Measurements from ENCODE around the gene ASAP2. TPM values are rescaled to one million over a fixed set of nuclear protein-coding genes. Genes with fewer than 3 reads are reported as not detected.

The ASAP2 gene
- total and polyA plus RNA-seq, 4 experiments from 2014 or later: not detected

DNA sequence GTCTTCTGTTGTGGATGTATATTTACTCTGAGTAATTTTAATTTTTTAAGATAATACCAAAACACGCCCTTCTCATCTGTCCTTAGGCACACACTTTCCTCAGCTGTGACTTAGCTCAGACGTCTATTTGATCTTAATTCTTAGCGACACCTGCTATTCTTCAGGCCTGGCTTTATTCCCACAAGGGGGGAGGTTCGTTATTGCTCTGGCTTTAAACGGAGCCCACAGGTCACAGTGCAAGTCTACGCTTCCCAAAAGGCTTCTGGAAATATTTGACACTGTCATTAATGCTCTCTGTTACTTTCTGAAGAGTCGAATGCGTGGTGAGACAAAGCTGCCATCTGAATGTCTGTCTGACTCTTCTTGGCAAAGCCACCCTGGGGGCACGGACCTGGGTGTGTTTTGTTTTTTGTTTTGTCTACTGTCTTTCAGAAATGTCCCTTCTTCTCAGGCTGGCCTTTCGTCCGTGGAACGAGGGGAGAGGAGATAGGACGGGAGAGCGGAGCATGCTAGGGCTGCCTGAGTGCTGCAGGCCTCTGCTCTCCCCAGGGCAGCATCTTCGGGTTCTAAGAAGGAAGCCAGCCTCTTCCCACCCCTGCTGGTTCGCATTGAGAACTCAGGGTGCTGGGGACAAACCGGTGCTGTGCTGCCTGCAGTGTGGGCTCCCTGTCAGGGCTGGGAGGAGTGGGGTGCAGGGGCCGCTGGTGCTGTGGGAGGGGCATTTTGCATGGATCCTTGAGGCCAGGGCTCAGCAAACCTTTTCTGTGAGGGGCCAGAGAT is 61.9 kb downstream of the ASAP2 start:
- Histone ChIP-seq H3K9me3 (ENCODE audit: control insufficient read depth in 1 of 2, low read length in 2 of 2) (no peaks in the 10 kb centered on the region), H3K36me3 (ENCODE audit: insufficient read depth, low read length) (no peaks in the 10 kb centered on the region), H3K27ac (ENCODE audit: low read depth, low read length) (no peak overlapping the region), H3K4me1 (ENCODE audit: insufficient read depth, low read length) (no peaks in the 10 kb centered on the region), H3K4me3 (ENCODE audit: low read length in 2 of 2) (no peak overlapping the region), H3K27me3 (ENCODE audit: insufficient read depth, low read length) (no peaks in the 10 kb centered on the region)
- no peak overlapping the region for H3K27ac Mint-ChIP-seq
- DNase-seq: no peak
- H3K4me1 Mint-ChIP-seq: peaks cover 0 to 3% (median 0%) of the 10 kb centered on the region in 4 donors
- H3K4me3 Mint-ChIP-seq: no peak overlapping the region
- CTCF ChIA-PET (ENCODE audit: partially characterized antibody): no interaction called here
- peaks cover 0 to 13% (median 0%) of the 10 kb centered on the region in 8 donors for H3K9me3 Mint-ChIP-seq
- H3K36me3 Mint-ChIP-seq: no peaks in the 10 kb centered on the region
- POLR2A ChIA-PET (ENCODE audit: partially characterized antibody): no interaction called here
- H3K27me3 Mint-ChIP-seq: peaks cover 7 to 19% of the 10 kb centered on the region in 2 donors
- intact Hi-C loops (cut with micrococcal nuclease): no loop called here

DNA sequence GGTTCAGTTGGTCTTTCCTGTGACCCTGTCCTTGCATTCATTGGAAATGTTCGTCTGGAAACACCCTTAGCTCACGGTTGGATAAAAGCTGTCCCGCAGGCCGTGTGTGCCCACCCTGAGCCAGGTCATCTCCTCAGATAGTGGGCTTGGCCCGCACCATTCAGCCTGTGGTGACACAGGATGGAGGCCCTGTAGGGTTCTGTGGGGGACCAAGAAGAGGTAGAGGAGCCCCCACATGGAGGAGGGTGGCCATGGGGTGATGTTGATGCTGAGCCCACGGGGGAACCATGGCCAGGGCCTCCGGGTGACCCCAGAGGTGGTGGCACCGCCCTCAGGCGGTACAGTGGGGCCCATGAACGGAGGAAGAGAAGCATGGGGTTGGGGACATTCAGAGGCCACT is 62.7 kb downstream of the ASAP2 start:
- Histone ChIP-seq H3K27ac (ENCODE audit: low read depth, low read length) (no peak overlapping the region), H3K36me3 (ENCODE audit: insufficient read depth, low read length) (no peaks in the 10 kb centered on the region), H3K4me1 (ENCODE audit: insufficient read depth, low read length) (no peaks in the 10 kb centered on the region), H3K4me3 (ENCODE audit: low read length in 2 of 2) (no peak overlapping the region), H3K27me3 (ENCODE audit: insufficient read depth, low read length) (no peaks in the 10 kb centered on the region), H3K9me3 (ENCODE audit: control insufficient read depth in 1 of 2, low read length in 2 of 2) (no peaks in the 10 kb centered on the region)
- Mint-ChIP-seq H3K27ac (no peak overlapping the region), H3K9me3 (peaks cover 0 to 14% (median 0%) of the 10 kb centered on the region in 8 donors), H3K4me1 (no peaks in the 10 kb centered on the region), H3K4me3 (no peak overlapping the region), H3K36me3 (no peaks in the 10 kb centered on the region), H3K27me3 (peaks cover 7 to 19% of the 10 kb centered on the region in 2 donors)
- ChIA-PET CTCF (ENCODE audit: partially characterized antibody) (no interaction called here), POLR2A (ENCODE audit: partially characterized antibody) (no interaction called here)
- DNase-seq: no peak
- intact Hi-C loops (cut with micrococcal nuclease): no loop called here

DNA sequence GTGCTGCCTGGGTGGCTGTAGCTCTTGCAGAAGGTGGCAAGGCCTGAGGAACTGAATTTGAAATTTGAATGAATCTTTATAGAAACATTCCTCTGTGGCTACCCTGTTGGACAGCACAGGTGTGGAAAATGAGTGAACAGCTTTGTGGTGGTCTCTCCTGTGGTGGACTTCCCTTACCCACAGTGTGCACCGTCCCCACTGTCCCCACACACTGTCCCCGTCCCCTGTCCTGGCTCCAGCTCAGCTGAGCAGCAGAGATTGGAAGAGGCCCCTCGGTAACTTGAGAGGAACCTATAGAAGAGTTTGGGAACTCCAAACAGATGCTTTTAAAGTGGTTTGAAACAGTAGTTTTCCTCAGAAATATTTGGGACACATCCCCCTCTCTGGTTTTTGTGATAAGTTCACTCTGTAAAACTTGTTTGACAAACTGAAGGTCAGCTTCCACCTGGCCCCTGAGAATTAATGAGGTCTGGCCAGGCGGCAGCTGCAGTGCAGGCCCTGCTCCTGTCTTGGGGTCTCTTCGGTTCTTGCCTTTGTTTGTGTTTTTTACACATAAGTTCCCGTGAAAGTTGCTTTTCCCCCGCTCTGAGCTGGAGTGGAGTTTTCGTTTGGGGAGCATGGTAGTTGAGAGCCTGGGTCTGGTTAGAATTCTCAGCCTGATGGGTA is 63.2 kb downstream of the ASAP2 start:
- Mint-ChIP-seq H3K9me3 (peaks cover 0 to 14% (median 0%) of the 10 kb centered on the region in 8 donors), H3K36me3 (no peaks in the 10 kb centered on the region), H3K27ac (no peak overlapping the region), H3K27me3 (peaks cover 9 to 16% of the 10 kb centered on the region in 2 donors), H3K4me1 (no peaks in the 10 kb centered on the region), H3K4me3 (no peak overlapping the region)
- H3K9me3 ChIP-seq (ENCODE audit: control insufficient read depth in 1 of 2, low read length in 2 of 2): no peaks in the 10 kb centered on the region
- no peak for DNase-seq
- no peaks in the 10 kb centered on the region for H3K36me3 ChIP-seq (ENCODE audit: insufficient read depth, low read length)
- ChIA-PET POLR2A (ENCODE audit: partially characterized antibody) (no interaction called here), CTCF (ENCODE audit: partially characterized antibody) (no interaction called here)
- H3K4me1 ChIP-seq (ENCODE audit: insufficient read depth, low read length): no peaks in the 10 kb centered on the region
- H3K4me3 ChIP-seq (ENCODE audit: low read length in 2 of 2): no peak overlapping the region
- no peaks in the 10 kb centered on the region for H3K27me3 ChIP-seq (ENCODE audit: insufficient read depth, low read length)
- H3K27ac ChIP-seq (ENCODE audit: low read depth, low read length): no peak overlapping the region
- intact Hi-C loops (cut with micrococcal nuclease): no loop called here

DNA sequence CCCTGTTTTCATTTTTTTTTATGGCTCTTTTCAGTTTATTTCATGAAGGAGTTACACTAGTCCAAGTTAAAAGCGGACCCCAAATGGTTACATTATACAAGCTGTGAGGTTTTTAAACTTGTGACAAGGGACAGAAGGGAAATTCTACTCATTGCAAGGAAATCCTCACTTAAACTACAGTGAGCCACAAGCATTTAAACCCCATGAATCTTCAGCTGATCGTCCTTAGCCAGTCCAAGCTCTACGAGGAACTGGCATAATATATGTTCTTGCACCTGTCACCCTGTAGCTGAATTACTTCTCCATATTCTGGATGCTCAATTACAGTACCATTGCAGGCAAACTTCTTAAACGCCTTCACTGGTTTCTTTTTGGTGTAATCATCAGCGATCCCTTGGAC is 64.5 kb downstream of the ASAP2 start:
- no peaks in the 10 kb centered on the region for H3K4me1 Mint-ChIP-seq
- H3K27me3 Mint-ChIP-seq: peaks cover 9 to 16% of the 10 kb centered on the region in 2 donors
- no peaks in the 10 kb centered on the region for H3K27me3 ChIP-seq (ENCODE audit: insufficient read depth, low read length)
- no peak overlapping the region for H3K27ac Mint-ChIP-seq
- no peak for DNase-seq
- intact Hi-C loops (cut with micrococcal nuclease): no loop called here
- H3K9me3 Mint-ChIP-seq: peaks cover 0 to 14% (median 0%) of the 10 kb centered on the region in 8 donors
- no peaks in the 10 kb centered on the region for H3K36me3 ChIP-seq (ENCODE audit: insufficient read depth, low read length)
- H3K4me1 ChIP-seq (ENCODE audit: insufficient read depth, low read length): no peaks in the 10 kb centered on the region
- H3K27ac ChIP-seq (ENCODE audit: low read depth, low read length): no peak overlapping the region
- ChIA-PET CTCF (ENCODE audit: partially characterized antibody) (no interaction called here), POLR2A (ENCODE audit: partially characterized antibody) (no interaction called here)
- no peaks in the 10 kb centered on the region for H3K9me3 ChIP-seq (ENCODE audit: control insufficient read depth in 1 of 2, low read length in 2 of 2)
- H3K4me3 ChIP-seq (ENCODE audit: low read length in 2 of 2): no peak overlapping the region
- H3K36me3 Mint-ChIP-seq: no peaks in the 10 kb centered on the region
- H3K4me3 Mint-ChIP-seq: no peak overlapping the region

DNA sequence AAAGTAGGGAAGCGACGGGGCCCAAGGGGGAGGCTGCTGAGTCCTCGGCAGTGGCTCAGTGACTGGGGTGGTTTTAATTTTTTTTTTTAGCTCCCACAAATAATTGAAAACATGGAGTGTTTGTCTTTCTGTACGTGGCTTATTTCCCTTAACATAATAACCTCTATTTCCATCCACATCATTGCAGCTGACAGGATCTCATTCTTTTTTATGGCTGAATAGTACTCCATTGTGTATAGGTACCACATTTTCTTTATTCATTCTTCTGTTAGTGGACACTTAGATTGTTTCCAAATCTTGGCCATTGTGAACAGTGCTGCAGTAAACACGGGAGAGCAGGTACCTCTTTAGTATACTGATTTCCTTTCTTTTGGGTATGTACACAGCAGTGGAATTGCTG is 65.1 kb downstream of the ASAP2 start:
- Mint-ChIP-seq H3K4me3 (no peak overlapping the region), H3K27ac (no peak overlapping the region), H3K4me1 (no peaks in the 10 kb centered on the region), H3K36me3 (no peaks in the 10 kb centered on the region), H3K9me3 (peaks cover 0 to 14% (median 0%) of the 10 kb centered on the region in 8 donors), H3K27me3 (peaks cover 9 to 11% of the 10 kb centered on the region in 2 donors)
- no peak overlapping the region for H3K27ac ChIP-seq (ENCODE audit: low read depth, low read length)
- POLR2A ChIA-PET (ENCODE audit: partially characterized antibody): no interaction called here
- H3K36me3 ChIP-seq (ENCODE audit: insufficient read depth, low read length): no peaks in the 10 kb centered on the region
- H3K4me1 ChIP-seq (ENCODE audit: insufficient read depth, low read length): no peaks in the 10 kb centered on the region
- no peak overlapping the region for H3K4me3 ChIP-seq (ENCODE audit: low read length in 2 of 2)
- H3K9me3 ChIP-seq (ENCODE audit: control insufficient read depth in 1 of 2, low read length in 2 of 2): no peaks in the 10 kb centered on the region
- intact Hi-C loops (cut with micrococcal nuclease): no loop called here
- no peak for DNase-seq
- CTCF ChIA-PET (ENCODE audit: partially characterized antibody): no interaction called here
- no peaks in the 10 kb centered on the region for H3K27me3 ChIP-seq (ENCODE audit: insufficient read depth, low read length)

DNA sequence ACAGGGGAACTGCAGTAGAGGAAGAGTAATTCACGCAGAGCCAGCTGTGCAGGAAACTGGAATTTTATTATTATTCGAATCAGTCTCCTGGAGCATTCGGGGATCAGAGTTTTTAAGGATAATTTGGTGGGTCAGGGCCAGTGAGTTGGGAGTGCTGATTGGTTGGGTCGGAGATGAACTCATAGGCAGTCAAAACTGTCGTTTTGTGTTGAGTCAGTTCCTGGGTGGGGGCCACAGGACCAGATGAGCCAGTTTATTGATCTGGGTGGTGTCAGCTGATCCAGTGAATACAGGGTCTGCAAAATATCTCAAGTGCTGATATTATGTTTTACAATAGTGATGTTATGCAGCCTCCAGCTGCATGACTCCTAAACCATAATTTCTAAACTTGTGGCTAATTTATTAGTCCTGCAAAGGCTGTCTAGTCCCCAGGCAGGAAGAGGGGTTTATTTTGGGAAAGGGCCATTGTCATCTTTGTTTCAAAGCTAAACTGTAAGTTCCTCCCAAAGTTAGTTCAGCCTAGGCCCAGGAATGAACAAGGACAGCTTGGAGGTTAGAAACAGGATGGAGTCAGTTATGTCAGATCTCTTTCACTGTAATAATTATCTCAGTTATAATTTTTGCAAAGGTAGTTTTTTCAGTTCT is 67.0 kb downstream of the ASAP2 start:
- Mint-ChIP-seq H3K27ac (no peak overlapping the region), H3K4me1 (no peaks in the 10 kb centered on the region), H3K27me3 (peaks cover 14 to 18% of the 10 kb centered on the region in 2 donors), H3K36me3 (no peaks in the 10 kb centered on the region), H3K9me3 (peaks cover 0 to 14% (median 0%) of the 10 kb centered on the region in 8 donors), H3K4me3 (no peak overlapping the region)
- Histone ChIP-seq H3K27ac (ENCODE audit: low read depth, low read length) (no peak overlapping the region), H3K9me3 (ENCODE audit: control insufficient read depth in 1 of 2, low read length in 2 of 2) (no peaks in the 10 kb centered on the region), H3K4me1 (ENCODE audit: insufficient read depth, low read length) (no peaks in the 10 kb centered on the region), H3K36me3 (ENCODE audit: insufficient read depth, low read length) (no peaks in the 10 kb centered on the region), H3K27me3 (ENCODE audit: insufficient read depth, low read length) (no peaks in the 10 kb centered on the region), H3K4me3 (ENCODE audit: low read length in 2 of 2) (no peak overlapping the region)
- intact Hi-C loops (cut with micrococcal nuclease): no loop called here
- CTCF ChIA-PET (ENCODE audit: partially characterized antibody): no interaction called here
- POLR2A ChIA-PET (ENCODE audit: partially characterized antibody): no interaction called here
- DNase-seq: no peak

DNA sequence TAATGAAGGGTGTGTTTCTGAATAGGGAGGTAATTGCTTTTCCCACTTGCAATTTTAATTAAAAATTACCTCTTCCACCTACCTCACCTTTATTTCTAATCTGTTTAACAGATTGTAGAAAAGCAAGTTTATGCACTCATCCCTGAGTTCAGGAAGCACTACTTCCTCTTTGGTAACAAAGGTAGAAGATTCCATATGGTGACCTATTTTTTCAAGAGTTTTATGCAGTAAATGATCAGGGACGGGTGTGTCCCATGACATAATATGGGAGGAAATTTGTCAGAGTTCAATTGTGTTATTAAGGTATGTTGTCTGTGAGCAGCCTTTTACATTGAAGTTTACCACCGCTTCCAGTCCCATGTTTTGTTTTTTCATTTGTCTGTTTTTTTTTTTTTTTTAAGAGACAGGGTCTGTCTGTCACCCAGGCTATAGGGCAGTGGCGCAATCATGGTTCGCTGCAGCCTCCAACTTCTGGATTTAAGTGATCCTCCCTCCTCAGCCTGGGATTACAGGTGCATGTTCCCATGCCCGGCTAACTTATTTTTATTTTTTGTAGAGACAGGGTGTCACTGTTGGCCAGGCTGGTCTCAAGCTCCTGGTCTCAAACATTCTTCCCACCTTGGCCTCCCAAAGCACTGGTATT is 68.2 kb downstream of the ASAP2 start:
- Histone ChIP-seq H3K4me1 (ENCODE audit: insufficient read depth, low read length) (no peaks in the 10 kb centered on the region), H3K9me3 (ENCODE audit: control insufficient read depth in 1 of 2, low read length in 2 of 2) (no peaks in the 10 kb centered on the region), H3K36me3 (ENCODE audit: insufficient read depth, low read length) (no peaks in the 10 kb centered on the region), H3K4me3 (ENCODE audit: low read length in 2 of 2) (no peak overlapping the region), H3K27me3 (ENCODE audit: insufficient read depth, low read length) (no peaks in the 10 kb centered on the region), H3K27ac (ENCODE audit: low read depth, low read length) (no peak overlapping the region)
- ChIA-PET POLR2A (ENCODE audit: partially characterized antibody) (no interaction called here), CTCF (ENCODE audit: partially characterized antibody) (no interaction called here)
- H3K4me3 Mint-ChIP-seq: no peak overlapping the region
- H3K36me3 Mint-ChIP-seq: no peaks in the 10 kb centered on the region
- H3K9me3 Mint-ChIP-seq: peaks cover 0 to 14% (median 0%) of the 10 kb centered on the region in 8 donors
- DNase-seq: no peak
- no peak overlapping the region for H3K27ac Mint-ChIP-seq
- H3K27me3 Mint-ChIP-seq: peaks cover 14 to 21% of the 10 kb centered on the region in 2 donors
- no peaks in the 10 kb centered on the region for H3K4me1 Mint-ChIP-seq
- intact Hi-C loops (cut with micrococcal nuclease): no loop called here

Measured in CD4-positive, alpha-beta memory T cell (primary cell).